ENCODE measurements around the gene RAB34.

RAB34 gene

GRCh38 chr17:28717578-28718332 is at the start of gene RAB34:
TSS of gene RAB34 (minus strand) at chr17:28717868. CDS start at chr17:28717266, 602 bp downstream.
- DNase-seq (ENCODE audit: low read depth): no peak

DNA sequence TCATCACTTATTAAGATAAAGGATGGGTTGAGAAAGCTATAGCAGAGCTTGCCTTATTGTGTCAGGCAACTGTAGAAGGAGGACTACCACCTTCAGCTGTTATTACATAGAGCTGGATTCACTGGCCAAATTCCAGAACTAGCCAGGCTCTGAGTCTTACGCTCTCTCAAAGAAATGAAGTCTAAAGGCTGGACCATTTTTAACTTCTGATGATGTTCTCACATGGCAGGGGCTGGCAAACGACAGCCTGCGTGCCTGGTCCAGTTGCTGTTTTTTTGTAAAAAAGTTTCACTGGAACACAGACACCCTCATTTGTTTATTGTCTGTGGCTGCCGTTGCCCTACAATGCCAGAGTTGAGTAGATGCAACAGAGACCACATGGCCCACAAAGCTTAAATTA is 47.4 kb upstream of the RAB34 start:
- no peak for DNase-seq (ENCODE audit: low read depth)

- DNase-seq (ENCODE audit: low read depth): peak; percentile 63
Observed at GRCh38 chr17:28763804-28764266, 46.2 kb upstream of the RAB34 start.

DNA sequence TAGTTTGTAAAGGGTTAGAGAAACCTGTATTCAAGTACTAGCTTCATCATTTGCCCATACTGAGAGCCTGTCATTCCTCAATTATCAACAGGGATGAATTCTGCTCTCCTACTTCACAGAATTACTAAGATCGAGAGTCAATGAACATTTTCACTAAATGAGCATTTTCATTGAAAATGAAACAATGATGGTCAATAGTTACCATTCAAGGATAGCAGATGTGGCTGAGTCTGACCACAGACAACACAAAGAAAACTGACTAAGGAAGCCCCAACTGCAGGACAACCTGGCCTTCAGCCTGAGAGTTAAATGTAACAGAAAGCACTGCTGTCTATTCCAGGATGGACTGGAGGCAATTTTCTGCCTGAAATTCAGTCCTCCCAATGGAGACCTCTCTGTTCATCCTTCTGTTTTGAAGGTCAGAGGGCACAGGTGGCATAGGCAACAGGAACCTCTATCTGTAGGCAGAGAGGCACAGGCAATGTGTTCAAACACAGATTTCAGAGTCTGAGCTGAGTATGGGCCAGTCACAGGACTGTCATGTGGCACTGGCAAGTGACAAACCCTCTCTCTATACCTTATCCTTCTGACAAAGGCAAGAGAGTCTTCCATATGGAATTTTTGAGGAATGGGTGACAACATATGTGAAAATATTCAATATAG is 45.6 kb upstream of the RAB34 start:
- no peak for DNase-seq (ENCODE audit: low read depth)

DNA sequence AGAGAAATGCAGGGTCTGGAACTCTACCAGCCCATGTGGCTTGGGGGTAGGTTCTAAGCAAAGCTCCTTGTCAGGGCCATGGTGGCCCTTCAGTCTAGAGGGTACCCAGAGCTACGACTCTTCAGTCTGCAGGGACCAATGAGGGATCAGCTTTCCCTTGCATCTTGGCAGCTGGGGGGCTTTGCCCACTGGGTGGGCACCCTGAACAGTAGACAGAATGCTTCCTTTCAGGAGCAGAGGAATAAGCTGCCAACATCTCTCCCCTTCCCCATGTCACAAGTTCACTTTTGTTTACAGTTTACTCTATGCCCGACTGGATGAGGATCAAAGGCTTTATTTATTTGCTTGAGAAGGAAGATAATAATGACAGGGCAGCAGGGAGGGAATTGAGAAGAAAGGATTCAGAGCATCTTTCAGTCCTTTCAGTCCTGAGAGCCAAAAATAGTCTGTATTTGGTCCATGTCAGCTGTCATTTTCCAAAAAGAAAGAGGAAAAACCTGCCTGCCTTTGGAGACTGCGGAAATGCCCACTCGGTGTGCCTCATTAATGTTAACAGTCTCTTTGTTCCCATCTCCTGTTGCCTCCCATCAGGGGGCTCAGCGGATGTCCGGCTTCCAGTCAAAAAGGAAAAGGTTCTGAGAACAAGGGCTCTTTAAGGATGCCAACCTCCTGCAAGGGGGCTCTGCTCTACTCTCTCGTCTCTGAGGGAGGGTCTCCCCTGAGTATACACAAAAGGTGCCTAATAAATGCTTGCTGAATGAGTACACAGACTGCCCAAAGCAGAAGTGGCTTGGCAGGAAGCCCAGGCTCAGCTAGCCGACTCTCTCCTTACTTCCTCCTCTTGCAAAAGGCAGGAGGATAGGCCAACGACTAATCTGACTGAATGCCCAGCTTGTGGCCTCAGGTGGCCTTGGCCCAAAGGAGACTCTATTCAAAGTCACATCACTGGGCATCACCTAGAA is 43.2 kb upstream of the RAB34 start:
- no peak for DNase-seq (ENCODE audit: low read depth)

DNA sequence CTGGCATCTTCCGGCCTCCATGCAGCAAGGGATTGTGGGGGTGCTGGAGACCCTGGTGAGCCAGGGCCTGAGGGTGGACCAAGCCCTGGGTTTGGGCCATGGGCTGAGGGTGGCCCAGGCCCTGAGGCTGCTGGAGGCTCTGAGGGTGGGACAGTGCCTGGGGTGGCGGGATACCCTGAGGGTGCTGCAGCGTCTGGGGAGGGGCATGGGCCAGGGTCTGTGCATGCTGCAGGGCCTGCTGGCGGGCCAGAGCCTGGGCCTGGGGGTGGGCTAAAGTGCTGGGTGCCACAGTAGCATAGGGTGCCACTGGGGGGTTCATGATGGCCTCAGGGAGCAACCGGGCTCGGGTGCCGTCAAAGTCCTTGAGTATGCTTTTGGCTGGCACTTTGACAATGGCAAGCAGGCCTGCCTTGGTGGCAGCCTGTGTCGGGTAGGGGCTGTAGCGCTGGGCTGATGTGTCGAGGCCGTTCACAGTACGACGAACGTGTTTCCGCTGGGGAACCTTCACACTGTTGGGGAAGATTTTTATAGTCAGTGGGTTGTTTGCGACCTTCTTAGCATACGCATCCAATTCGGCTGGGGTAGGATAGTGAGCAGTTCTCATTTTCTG is 41.7 kb upstream of the RAB34 start:
- no peak for DNase-seq (ENCODE audit: low read depth)

- DNase-seq (ENCODE audit: low read depth): no peak
Observed at GRCh38 chr17:28758411-28759121, 40.9 kb upstream of the RAB34 start.

GRCh38 chr17:28756049-28756804 is 38.6 kb upstream of the RAB34 start:
- DNase-seq (ENCODE audit: low read depth): no peak

DNA sequence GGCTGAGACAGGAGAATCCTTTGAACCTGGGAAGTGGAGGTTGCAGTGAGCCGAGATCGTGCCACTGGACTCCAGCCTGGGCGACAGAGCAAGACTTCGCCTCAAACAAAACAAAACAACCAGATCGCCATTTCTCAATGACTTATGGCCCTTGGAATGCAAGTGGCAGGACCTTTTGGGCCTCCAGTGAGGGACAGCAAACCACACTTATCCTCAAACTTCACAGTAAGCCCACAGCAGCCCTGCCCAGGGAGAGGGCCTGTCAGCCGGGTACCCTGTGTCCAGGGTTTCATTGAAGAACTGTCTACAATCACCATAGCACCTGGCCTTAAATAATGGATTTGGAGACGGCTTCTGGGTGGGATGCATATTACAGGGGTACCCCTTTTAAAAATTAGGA is 37.8 kb upstream of the RAB34 start:
- DNase-seq (ENCODE audit: low read depth): no peak

DNA sequence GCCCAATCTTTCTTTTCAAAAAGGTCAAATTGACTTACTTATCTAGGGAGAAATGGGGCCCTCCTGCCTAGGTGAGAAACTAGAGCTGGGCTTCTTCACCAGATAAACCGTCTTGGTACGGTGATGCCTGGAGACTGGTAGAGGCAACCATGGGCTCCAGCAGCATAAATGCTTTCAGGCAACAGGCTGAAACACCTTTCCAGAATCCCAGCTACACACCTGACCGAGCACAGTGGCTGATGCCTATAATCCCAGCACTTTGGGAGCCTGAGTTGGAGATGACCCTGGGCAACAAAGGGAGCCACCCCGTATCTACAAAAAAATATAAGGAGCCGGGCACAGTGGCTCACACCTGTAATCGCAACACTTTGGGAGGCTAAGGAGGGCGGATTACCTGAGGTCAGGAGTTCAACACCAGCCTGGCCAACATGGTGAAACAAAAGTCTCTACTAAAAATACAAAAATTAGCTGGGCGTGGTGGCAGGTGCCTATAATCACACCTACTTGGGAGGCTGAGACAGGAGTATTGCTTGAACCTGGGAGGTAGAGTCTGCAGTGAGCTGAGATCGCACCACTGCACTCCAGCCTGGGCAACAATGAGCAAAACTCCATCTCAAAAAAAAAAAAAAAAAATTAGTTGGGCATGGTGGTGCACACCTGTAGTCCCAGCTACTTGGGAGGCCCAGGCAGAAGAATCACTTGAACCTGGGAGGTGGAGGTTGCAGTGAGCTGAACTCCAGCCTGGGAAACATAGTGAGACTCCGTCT is 34.1 kb upstream of the RAB34 start:
- DNase-seq (ENCODE audit: low read depth): no peak

DNA sequence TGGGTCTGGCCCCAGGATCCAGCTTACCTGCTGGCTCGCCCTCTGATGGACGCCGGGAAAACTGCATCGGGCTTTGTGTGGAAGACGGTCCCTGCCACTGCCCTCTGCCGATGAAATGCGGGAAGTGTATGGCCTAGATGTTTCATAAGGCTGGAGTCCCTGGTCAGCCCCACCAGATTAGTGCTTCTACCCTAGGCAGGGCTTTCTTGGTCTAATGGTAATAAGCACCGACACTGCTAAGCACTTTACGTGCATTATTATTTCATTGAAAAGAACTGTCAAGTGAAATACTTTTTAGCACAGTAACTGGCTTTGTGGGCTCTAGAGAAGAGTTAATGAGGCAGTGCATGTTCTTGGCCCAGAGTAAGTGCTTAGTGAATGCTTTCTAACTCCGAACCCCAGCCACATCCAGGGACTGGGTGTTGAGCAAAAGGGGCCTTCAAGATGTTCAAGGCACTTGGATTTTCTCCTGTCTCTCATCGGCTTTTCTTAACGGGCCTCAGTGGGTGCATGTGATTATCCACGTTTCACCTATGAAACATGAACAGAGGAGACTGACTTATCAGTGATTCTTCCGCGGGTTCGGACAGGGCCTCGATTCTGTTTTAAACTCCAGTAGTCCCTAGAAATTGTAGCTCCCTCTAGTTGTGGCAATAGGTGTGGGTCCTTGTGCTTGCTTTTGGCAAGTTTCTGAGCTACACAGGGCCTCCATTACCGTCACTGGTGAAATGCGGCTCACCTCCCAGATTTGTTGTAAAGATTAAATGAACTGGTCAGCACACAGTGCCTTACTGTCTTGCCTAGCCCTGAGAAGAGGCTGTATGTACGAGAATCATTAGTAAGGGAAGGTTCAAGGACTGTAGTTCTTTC is 32.7 kb upstream of the RAB34 start:
- peak; percentile 83 for DNase-seq (ENCODE audit: low read depth)

DNA sequence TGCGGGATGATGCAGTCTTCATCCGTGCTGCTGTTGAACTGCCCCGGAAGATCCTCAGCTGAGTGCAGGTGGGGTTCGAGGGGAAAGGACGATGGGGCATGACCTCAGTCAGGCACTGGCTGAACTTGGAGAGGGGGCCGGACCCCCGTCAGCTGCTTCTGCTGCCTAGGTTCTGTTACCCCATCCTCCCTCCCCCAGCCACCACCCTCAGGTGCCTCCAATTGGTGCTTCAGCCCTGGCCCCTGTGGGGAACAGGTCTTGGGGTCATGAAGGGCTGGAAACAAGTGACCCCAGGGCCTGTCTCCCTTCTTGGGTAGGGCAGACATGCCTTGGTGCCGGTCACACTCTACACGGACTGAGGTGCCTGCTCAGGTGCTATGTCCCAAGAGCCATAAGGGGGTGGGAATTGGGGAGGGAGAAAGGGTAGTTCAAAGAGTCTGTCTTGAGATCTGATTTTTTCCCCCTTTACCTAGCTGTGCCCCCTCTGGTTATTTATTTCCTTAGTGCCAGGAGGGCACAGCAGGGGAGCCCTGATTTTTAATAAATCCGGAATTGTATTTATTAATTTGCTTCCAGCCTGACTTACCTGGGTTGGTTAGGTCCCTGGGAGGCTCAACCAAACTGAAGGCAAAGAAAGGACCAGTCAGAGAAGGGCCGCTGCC is 32.0 kb upstream of the RAB34 start:
- DNase-seq (ENCODE audit: low read depth): no peak

- DNase-seq (ENCODE audit: low read depth): no peak
Observed at GRCh38 chr17:28748852-28749515, 31.3 kb upstream of the RAB34 start.

DNA sequence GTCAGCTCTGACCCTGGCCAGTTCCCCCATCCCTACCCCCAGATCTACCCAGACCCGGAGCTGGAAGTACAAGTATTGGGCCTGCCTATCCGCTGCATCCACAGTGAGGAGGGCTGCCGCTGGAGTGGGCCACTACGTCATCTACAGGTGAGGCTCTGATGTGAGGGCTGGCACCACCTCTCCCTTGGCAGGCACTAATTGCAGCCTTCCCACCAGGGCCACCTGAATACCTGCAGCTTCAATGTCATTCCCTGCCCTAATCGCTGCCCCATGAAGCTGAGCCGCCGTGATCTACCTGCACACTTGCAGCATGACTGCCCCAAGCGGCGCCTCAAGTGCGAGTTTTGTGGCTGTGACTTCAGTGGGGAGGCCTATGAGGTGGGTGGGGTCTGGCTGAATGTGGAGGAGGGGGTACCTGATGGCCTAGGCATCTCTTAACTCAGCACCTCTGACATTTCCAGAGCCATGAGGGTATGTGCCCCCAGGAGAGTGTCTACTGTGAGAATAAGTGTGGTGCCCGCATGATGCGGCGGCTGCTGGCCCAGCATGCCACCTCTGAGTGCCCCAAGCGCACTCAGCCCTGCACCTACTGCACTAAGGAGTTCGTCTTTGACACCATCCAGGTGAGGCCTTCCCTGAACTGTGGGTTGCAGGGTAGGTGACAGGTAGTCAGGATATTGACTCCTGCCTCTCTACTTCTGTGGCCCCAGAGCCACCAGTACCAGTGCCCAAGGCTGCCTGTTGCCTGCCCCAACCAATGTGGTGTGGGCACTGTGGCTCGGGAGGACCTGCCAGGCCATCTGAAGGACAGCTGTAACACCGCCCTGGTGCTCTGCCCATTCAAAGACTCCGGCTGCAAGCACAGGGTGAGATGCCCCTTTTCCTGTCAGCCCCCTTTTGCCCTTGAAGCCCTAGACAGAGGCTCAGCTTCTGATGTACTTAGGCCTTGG is 30.4 kb upstream of the RAB34 start:
- no peak for DNase-seq (ENCODE audit: low read depth)

DNA sequence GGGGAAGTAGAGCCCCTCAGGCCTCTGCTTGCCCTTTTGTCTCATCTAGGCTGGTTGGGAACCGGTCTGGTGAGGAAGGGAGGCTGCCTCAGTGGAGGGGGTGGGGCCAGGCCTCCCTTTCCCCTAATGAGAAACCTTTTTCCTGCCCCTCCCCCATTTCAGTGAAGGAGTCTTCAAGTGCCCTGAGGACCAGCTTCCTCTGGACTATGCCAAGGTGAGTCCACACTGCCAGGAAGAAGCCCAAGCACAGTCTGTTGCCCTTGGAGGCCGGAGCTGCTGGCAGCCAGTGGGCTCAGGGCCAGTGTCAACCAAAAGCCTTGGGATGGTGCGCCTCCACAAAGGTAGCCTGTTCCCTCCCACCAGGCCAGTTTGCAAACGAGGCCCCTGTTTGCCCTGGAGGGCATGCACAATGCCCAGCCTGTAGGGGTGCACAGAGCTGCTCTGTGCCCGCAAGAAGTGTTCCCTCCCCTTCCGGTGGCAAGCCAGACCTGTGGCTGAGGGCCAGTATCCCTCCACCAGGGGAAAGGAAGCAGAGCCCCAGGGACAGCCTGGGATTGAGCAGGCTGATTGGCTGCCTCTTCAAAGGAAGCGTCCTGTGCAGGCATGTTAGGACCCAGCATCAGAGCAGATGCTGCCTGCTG is 29.5 kb upstream of the RAB34 start:
- DNase-seq (ENCODE audit: low read depth): no peak

DNA sequence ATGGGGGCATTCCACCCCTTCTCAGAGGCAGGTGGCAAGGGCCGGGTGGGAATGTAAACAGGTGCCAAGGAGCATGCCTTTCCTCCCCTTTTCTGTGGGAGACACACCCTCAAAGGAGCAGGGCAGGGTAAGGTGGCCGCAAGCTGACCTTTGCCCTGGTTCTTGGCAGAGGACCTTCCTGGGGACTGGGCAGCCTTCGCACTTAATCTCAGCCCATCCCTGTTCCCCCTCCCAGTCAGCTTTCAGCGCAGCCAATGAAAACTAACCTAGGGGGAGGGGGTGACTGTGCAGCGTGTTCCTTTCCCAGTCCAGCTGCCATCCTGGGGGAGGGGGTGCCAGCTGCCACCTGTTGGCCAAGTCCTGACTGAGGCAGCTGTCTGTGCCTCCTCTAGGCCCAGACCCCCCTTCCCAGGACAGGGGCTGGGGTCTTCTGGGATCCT is 29.0 kb upstream of the RAB34 start:
- no peak for DNase-seq (ENCODE audit: low read depth)

All from stimulated activated CD8-positive, alpha-beta memory T cell treated with anti-CD3 and anti-CD28 coated beads, Interleukin-15, amount 100 ng/mL, for 1 hour (primary cell).